Thyroid gland (tissue), 4 donors: Measurements from ENCODE around the gene EFNB2. TPM values are rescaled to one million over a fixed set of nuclear protein-coding genes. Genes with fewer than 3 reads are reported as not detected.

Experiments used
- DNase-seq, 2 donors: peaks; one replicate each; pipeline ENCODE4 v3.0.0-alpha.2; 2019
- H3K27ac ChIP-seq, 3 donors: fragments of 200-600 bp; sonication (generic); 1 replicate in 2 of 3; 2 replicates in 1 of 3; pipeline ENCODE4 v1.5.1; 2016 to 2019; ENCODE audit warnings: mild to moderate bottlenecking in 1 of 3, moderate library complexity in 1 of 3
- H3K27me3 ChIP-seq: fragments of 200-600 bp; sonication (generic); one replicate; pipeline ENCODE4 v1.5.1; 2019
- H3K36me3 ChIP-seq, 2 donors: fragments of 200-600 bp; sonication (generic); one replicate each; pipeline ENCODE4 v1.5.1; 2016 to 2019
- H3K4me1 ChIP-seq, 2 donors: fragments of 200-600 bp; sonication (generic); one replicate each; pipeline ENCODE4 v1.5.1; 2017 to 2019
- H3K4me3 ChIP-seq, 3 donors: fragments of 200-600 bp; sonication (generic); replicated peaks in 1 of 3; 1 replicate in 2 of 3; 2 replicates in 1 of 3; pipeline ENCODE4 v1.5.1; 2016; ENCODE audit warnings: mild to moderate bottlenecking in 1 of 3
- H3K9me3 ChIP-seq: fragments of 200-600 bp; sonication (generic); one replicate; pipeline ENCODE4 v1.5.1; 2017
- POLR2A ChIP-seq, 2 donors: fragments of 450-650 bp; IDR thresholded peaks; one replicate each; pipeline ENCODE4 v1.6.1; 2017; ENCODE audit warnings: antibody characterized with exemption in 2 of 2, mild to moderate bottlenecking in 2 of 2, moderate library complexity in 1 of 2
- WGBS, 2 donors: methylation state at CpG; one replicate each; pipeline ENCODE4 v1.1.5; 2017; 5-methylcytosine and 5-hydroxymethylcytosine counted together
- intact Hi-C: fragments of 100-400 bp; cut with DNase I; formaldehyde crosslinking; loops from one replicate; pipeline ENCODE4 v1.15.1; 2023
- total RNA-seq, 4 donors: library from RNA; depleted of rRNA; stranded (reverse); fragments of >200 nt; gene quantifications; one replicate each; pipeline ENCODE4 v1.2.3, GENCODE V29; 2016
- TF ChIP-seq, protein P1 (sequence below), 6 experiments: fragments of 200-600 bp in 3 of 6; fragments of 450-650 bp in 3 of 6; sonication (generic) in 3 of 6; IDR thresholded peaks; one replicate each; pipeline ENCODE4 v1.5.1; 2016 to 2019; ENCODE audit warnings: antibody characterized with exemption in 6 of 6, mild to moderate bottlenecking in 2 of 6, inconsistent platforms in 1 of 6, moderate library complexity in 1 of 6

Gene EFNB2
- total RNA-seq, 4 donors from 2014 or later = 10.8 to 22.5 (median 17.0) TPM

DNA sequence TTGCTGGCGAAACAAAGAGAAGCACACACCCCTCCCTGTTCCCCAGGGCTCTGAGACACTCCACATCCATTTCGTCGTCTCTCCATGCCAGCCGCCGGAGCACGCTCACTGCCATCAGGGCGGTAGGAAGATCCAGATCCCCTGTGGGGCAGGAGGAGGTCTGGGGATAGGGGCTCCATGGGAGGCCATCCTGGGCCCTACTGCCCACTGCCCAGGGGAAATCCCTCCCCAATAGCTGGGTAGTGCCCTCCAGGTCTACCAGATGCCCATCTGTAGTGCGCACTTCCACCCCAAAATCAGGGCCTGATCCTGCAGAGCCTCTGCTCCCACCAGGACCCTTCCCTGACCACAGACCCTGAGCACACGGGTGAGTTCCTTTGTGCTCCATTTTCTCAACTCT is 80.3 kb downstream of the EFNB2 start:
- no peak overlapping the region for H3K27ac ChIP-seq
- intact Hi-C loops = no loop called here
- WGBS, 2 donors = 60 to 69% methylated on average over 8 to 9 of the region's 9 CpGs

DNA sequence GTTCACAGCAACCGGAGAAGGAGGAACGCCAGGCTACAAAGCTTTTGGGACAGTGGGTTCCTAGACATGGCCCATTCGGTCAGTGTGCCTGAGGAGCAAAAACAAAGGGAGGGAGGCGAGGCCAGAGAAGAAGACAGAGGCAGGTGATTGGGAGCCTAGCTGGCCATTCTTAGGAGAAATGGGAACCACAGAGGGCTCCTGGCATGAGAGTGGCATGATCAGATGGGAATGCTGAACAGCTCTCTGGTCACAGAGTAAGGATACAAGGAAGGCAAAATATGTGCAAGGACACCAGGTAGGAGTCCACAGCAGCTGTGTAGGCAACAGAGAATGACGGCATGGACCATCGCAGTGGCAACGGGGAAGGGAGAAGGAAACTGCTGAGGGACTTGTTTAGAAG is 82.4 kb downstream of the EFNB2 start:
- H3K27ac ChIP-seq = no peak overlapping the region
- no peaks in the 10 kb centered on the region for H3K27me3 ChIP-seq
- no peak for DNase-seq
- H3K9me3 ChIP-seq = no peaks in the 10 kb centered on the region
- intact Hi-C loops = no loop called here
- TF ChIP-seq POLR2A (IDR thresholded peaks at IDR 0.05) = no peak
- TF ChIP-seq, protein P1, sequence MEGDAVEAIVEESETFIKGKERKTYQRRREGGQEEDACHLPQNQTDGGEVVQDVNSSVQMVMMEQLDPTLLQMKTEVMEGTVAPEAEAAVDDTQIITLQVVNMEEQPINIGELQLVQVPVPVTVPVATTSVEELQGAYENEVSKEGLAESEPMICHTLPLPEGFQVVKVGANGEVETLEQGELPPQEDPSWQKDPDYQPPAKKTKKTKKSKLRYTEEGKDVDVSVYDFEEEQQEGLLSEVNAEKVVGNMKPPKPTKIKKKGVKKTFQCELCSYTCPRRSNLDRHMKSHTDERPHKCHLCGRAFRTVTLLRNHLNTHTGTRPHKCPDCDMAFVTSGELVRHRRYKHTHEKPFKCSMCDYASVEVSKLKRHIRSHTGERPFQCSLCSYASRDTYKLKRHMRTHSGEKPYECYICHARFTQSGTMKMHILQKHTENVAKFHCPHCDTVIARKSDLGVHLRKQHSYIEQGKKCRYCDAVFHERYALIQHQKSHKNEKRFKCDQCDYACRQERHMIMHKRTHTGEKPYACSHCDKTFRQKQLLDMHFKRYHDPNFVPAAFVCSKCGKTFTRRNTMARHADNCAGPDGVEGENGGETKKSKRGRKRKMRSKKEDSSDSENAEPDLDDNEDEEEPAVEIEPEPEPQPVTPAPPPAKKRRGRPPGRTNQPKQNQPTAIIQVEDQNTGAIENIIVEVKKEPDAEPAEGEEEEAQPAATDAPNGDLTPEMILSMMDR (IDR thresholded peaks at IDR 0.05) = no peak
- no peaks in the 10 kb centered on the region for H3K36me3 ChIP-seq
- 91 to 97% methylated on average over 7 of the region's 7 CpGs for WGBS, 2 donors
- H3K4me1 ChIP-seq = peaks cover 0 to 7% of the 10 kb centered on the region in 2 donors
- H3K4me3 ChIP-seq = no peak overlapping the region

More for the DNA sequence above, 80.3 kb downstream of the EFNB2 start:
- TF ChIP-seq, protein P1 (IDR thresholded peaks at IDR 0.05) = no peak
- TF ChIP-seq POLR2A (IDR thresholded peaks at IDR 0.05) = no peak
- H3K36me3 ChIP-seq = no peaks in the 10 kb centered on the region
- peak; percentile 13 to 32 for DNase-seq
- H3K9me3 ChIP-seq = no peaks in the 10 kb centered on the region
- H3K4me1 ChIP-seq = peaks cover 0 to 7% of the 10 kb centered on the region in 2 donors
- no peaks in the 10 kb centered on the region for H3K27me3 ChIP-seq
- no peak overlapping the region for H3K4me3 ChIP-seq

DNA sequence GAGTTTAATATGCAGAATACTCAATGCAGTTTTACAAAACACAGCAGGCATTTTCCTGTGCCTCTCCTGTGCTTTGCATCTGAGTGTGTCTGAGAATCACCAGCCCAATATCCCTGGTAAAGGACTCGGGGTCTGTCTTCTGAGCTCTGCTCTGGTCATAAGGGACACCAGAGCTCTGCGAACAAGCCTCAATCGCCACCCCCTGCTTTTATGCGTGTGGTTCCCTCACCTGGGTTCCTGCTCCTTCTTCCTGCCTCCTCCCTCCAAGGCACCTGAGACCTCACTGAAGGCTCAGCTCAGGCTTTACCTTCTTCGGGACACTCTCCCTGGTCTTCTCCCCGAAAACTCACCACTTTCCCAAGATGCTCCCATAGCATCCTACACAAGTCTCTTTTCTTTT is 84.5 kb downstream of the EFNB2 start:
- no peak overlapping the region for H3K4me3 ChIP-seq
- H3K4me1 ChIP-seq = peaks cover 0 to 20% of the 10 kb centered on the region in 2 donors
- no peak for TF ChIP-seq POLR2A (IDR thresholded peaks at IDR 0.05)
- TF ChIP-seq, protein P1 (IDR thresholded peaks at IDR 0.05) = no peak
- H3K36me3 ChIP-seq = no peaks in the 10 kb centered on the region
- intact Hi-C loops = no loop called here
- 94 to 96% methylated on average over 6 of the region's 6 CpGs for WGBS, 2 donors
- no peak overlapping the region for H3K27ac ChIP-seq
- H3K9me3 ChIP-seq = no peaks in the 10 kb centered on the region
- DNase-seq = no peak
- no peaks in the 10 kb centered on the region for H3K27me3 ChIP-seq

DNA sequence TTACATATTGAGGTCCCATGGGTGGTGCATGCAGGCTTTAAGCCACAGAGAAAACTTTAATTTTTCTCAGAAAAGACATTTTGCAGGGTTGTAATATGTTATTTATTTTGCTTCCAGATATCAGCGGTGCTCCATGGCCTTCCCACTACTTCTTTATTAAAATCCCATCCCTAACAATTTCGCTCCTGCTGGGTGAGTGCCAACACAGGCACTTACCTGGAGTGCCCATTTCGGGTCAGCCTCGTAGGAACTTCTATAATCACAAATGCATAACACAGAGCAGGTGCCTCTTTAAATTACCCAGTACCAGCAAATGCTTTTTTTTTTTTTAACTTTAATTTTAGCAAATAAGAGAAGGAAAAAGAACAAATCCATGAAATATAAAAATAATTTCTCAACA is 86.4 kb downstream of the EFNB2 start:
- Histone ChIP-seq H3K9me3 (no peaks in the 10 kb centered on the region), H3K27me3 (no peaks in the 10 kb centered on the region), H3K4me3 (no peak overlapping the region), H3K36me3 (no peaks in the 10 kb centered on the region), H3K4me1 (peaks cover 0 to 19% of the 10 kb centered on the region in 2 donors), H3K27ac (no peak overlapping the region)
- 23 to 46% methylated on average over 4 of the region's 4 CpGs for WGBS, 2 donors
- TF ChIP-seq, protein P1 (IDR thresholded peaks at IDR 0.05) = no peak
- no peak for TF ChIP-seq POLR2A (IDR thresholded peaks at IDR 0.05)
- intact Hi-C loops = no loop called here
- peak; percentile 60 to 68 for DNase-seq

DNA sequence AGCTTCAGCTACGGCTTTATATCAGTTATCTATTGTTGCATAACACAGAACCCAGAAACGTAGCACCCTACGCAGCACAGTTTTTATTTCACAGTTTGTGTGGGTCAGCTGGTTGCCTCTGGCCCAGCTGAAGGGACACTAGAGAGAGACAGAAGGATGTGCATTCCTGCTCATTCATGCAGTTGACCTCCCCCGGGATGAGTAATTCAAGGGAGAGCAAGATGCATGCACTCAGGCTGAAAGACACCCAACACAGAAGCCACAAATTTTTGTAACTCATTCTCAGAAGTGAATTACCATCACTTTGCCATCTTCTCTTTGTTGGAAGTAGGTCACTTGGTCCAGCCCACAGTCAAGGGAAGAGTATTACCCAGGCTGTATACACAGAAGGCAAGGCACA is 89.5 kb downstream of the EFNB2 start:
- Histone ChIP-seq H3K36me3 (no peaks in the 10 kb centered on the region), H3K9me3 (no peaks in the 10 kb centered on the region), H3K4me1 (peaks cover 0 to 21% of the 10 kb centered on the region in 2 donors), H3K27ac (no peak overlapping the region), H3K27me3 (no peaks in the 10 kb centered on the region), H3K4me3 (no peak overlapping the region)
- intact Hi-C loops = no loop called here
- no peak for TF ChIP-seq POLR2A (IDR thresholded peaks at IDR 0.05)
- TF ChIP-seq, protein P1 (IDR thresholded peaks at IDR 0.05) = no peak
- no peak for DNase-seq
- WGBS, 2 donors = 45 to 64% methylated on average over 4 of the region's 4 CpGs
